Stimulated activated CD8-positive, alpha-beta memory T cell treated with anti-CD3 and anti-CD28 coated beads, Interleukin-4, amount 100 ng/mL, for 24 hours (primary cell): ENCODE data around the gene MACROD1.
A peak's percentile ranks its signal among the peaks of the same experiment; 100 is the strongest.
"Not testable (repeated sequence)": the region's sequence is repeated elsewhere in the genome, so short reads cannot be mapped to it uniquely, and the experiment has no call there.

ENCODE experiments used
- DNase-seq: peaks from one replicate; pipeline ENCODE4 v3.0.0-alpha.2; 2020; ENCODE audit warnings: low read depth

The MACROD1 gene

DNA sequence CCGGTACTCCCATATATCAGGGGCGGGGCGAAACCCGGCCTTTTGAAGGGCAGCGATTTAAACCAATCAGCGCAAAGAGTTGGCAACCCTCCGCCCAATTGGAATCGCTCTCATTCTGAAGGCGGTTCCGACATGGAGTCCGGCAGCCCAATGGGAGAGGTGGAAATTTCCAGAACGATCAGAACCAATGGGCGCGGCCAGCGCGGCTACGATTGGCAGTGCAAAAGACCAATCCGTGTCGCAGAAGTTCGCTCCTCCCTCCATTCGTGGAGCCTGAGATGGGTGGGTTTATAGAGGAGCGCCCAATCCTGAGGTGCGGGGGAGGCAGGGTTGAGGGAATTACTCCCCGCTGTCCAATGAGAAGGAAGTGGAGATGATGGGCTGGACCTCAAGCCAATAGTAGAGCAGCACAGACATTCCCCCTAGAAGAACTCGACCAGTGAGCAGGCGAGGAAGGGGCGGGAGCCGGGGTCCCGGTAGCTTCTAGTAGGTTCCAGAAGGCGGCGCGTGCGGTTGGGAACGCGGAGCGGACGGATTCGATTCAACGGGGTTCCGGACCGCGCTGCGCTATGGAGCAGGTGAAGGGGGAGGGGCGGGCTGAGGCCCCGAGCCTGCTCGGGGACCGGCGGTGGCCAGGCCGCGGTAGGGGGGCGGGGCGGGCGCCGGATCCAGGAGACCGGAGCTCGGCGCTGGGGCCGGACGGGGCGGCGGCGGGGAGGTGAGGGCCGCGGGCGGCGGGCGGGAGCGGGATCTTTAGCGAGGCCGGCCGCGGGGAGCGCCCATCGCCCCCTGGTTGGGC, 20.0 kb upstream of the MACROD1 start, which contains the start of gene STIP1:
Gene STIP1 (plus strand): TSS at position 479 of the 799 bp plus-strand sequence. CDS start 91 bp downstream, at position 570.
- peak; percentile 99 for DNase-seq

DNA sequence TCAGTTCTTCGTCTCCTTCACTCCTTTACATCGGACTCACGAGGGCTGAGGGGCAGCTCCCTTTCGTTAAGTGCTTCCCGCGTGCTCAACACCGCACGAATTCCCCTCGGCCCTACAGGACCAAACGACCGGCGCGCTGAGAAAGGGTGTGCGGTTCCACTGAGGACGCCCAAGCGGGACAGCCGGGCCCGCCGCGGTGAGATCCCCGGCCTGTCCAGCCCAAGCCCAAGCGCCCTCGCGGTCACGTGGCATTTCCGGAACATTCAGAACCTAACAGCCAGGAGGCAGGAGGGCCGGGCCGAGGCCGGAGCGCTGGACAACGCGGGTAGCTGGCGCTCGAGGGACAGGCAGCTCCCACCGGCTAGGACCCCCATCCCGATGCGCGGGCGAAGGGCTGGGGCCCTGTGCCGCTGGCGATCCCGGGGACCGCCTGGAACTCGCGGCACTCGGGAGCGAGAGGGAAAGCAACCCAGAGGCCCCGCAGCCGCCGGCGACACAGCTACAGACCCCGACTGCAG, 19.3 kb upstream of the MACROD1 start:
- DNase-seq = no peak

DNA sequence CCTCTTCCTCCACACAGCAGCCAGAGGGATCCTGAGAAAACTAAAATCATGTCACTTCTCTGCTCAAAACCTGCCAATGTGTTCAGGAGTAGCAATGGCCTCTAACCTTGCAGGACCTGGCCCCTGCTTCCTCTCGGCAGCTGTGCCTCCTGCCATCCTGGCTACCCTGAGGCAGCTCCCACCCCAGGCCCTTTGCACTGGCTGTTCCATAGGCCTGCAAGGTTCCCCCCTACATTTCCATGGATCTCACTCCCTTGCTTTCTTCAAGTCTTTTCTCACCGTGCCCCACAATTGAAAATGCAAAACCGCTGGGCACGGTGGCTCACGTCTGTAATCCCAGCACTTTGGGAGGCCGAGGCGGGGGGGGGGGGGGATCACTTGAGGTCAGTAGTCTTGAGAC, 18.0 kb upstream of the MACROD1 start:
- no peak for DNase-seq

DNA sequence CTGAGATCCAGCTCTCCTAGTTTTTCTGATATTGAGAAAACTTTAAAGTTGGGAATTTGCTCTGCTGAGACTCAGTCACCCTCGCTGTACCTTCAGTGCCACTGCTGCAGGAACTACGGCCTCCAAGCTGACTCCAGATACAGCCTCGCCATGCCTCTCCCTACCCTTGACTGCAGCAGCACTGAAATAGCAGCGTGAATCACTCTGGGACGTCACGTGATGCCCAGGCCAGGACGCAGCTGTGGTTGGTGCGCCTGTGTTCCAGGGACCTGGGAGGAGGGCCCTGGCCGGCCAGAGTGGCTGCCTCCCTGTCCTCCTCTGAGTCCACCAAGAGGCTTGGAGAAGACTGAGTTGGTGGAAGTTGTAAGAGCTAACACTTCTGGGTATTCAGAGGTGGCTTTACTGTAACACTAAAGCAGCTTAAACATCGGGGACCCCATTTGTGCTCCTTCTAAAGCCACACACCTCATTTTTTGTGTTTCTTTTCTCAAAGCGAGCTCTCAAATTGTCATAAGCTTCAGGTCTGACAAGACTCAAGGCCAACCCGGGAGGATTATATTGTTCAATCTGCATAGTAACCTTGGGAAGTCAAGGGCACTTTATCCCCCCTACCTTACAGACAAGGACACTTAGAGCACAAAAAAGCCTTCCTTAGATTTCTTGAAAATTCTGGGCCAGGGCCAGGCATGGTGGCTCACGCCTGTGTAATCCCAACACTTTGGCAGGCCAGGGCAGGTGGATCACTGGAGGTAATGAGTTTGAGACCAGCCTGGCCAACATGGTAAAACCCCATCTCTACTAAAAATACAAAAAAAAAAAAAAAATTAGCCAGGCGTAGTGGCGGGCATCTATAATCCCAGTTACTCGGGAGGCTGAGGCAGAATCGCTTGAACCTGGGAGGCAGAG, 15.8 kb upstream of the MACROD1 start:
- DNase-seq = no peak

DNA sequence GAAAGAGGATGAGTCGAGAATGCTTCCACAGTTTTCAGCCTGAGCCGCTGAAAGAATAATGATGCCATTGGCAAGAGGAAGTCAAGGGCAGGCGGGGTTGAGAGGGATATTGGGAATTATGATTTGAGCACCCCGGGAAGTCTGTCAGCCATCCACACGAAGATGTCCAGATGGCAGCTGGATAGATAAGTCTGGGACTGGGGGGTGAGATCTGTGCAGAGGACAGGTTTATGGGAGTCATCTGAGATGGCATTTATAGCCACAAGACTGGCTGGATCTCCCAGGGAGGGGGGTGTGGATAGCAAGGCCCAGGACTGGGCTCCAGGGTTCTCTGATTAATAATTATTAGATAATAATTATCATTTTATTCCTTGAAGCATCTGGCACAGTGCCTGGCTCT, 15.0 kb upstream of the MACROD1 start:
- no peak for DNase-seq

DNA sequence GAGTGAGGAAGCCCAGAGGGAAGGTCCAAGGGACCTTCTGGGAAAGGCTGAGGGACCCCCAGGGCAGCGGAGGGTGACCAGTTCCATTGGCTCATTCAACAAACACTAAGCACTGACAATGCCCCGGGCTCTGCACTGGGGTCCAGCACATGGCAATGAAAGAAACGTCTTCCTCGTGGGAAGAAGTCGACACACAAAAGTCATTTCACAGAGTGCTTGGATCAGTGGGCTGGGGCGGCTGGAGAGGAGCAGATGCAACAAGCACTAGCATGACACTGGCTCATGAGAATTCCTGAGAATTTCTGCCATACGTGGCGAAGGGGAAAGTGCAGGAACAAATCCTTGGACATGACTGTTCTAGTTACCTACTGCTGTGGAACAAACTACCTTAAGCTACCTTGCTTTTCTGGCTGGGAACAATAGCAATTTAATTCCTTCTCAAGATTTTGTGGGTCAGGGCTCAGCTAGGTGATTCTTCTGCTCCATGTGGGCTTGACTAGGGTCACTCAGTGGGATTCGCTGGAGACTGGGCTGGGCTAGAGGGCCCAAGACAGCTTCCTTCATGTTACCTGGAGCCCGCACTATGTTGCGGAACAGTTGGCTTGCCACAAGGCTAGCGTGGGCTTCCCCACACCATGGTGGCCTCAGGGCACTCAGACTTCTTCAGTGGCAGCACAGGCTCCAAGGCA, 13.2 kb upstream of the MACROD1 start:
- no peak for DNase-seq

DNA sequence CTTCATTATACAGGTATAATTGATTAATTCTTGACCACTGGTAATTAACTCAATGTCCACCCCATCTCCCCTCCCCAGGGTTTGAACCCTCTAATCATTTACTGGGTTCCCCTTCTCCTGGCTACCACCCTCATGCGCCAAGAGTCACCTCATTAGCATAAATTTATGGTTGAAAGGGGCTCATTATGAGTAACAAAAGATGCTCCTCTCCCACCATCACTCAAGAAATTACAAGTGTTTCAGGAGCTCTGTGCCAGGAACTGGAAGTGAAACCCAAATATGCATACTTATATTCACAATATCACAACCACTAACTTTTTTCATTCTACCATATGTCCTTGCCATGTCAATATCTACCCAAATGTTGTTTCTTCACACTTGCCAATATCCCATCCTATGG, 12.3 kb upstream of the MACROD1 start:
- DNase-seq = no peak

DNA sequence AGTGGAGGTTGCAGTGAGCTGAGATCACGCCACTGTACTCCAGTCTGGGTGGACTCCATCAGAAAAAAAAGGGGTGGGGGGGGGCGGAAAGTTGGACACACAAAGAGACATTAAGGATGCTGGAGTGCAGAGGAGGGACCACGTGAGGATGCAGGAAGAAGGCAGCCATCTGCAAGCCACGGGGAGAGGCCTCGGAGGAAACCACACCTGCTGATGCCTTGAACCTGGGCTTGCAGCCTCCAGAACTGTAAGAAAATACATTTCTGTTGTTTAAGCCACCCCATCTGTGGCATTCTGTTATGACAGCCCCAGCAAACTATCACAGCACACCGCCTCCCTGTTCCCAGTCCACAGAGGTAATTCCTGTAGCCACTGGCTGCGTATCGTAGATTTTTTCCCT, 10.8 kb upstream of the MACROD1 start:
- no peak for DNase-seq

DNA sequence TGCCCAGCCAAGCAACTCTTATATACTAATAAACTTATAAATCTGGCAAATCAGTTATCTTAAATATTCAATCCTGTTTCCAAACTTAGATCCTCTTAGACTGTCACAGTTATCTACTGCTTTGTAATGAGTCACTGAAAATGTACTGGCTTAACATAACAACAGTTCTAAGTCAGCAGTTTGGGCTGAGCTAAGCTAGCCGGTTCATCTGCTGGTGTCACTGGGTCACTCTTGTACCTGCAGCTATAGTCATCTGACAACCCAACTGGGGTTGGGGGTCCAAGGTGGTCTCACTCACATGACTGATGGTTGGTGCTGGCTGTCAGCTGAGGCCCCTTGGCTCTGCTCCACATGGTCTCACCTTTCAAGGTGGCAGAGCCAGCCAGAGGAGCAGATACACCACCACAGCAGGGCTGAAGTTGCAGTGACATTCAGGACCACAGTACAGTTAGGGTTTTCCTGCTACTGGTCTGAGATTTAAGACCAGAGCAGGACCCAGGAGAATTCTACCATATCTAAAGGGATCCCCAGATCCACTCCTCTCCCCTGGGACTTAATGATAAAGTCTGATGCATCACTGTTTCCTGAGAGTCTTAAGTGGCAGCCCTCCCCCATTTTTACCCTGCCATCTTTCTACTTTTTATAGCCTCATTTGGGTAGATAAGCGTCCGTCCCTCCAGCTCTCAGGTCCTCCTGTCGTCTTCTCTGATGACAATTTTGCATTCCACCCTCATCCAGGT, 7.9 kb upstream of the MACROD1 start:
- DNase-seq = no peak

DNA sequence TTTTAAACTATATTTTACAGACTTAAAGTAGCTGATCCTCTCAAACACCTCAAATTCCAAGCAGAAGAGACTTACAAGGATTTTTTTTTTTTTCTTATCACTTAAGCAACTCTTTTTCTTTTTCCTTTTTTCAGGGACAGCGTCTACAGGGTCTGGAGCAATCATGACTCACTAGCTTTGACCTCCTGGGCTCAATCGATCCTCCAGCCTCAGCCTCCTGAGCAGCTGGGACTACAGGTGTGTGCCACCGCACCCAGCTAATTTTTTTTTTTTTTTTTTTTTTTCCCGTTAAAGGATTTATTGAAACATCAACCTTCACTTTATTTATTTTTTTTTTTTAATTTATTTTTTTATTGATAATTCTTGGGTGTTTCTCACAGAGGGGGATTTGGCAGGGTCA, 4.5 kb upstream of the MACROD1 start:
- no peak for DNase-seq

DNA sequence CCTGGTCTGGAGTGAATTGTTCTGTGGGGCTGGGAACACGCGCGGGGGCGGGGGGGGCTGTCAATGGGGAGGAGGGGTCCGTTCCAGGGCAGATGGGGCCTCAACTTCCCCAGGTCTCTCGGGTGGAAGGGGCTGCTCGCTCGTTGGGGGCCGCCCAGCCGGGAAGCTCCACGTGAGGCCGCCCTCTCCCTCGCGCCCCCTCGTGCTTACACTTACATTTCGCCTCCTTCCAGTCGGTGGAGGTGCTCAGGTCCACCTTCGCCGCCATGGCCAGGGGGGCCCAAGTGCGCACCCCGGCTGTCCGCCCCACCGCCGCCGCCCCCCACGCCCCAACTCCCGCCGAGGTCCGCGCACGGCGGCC, 452 bp downstream of the MACROD1 start:
- DNase-seq = no peak

DNA sequence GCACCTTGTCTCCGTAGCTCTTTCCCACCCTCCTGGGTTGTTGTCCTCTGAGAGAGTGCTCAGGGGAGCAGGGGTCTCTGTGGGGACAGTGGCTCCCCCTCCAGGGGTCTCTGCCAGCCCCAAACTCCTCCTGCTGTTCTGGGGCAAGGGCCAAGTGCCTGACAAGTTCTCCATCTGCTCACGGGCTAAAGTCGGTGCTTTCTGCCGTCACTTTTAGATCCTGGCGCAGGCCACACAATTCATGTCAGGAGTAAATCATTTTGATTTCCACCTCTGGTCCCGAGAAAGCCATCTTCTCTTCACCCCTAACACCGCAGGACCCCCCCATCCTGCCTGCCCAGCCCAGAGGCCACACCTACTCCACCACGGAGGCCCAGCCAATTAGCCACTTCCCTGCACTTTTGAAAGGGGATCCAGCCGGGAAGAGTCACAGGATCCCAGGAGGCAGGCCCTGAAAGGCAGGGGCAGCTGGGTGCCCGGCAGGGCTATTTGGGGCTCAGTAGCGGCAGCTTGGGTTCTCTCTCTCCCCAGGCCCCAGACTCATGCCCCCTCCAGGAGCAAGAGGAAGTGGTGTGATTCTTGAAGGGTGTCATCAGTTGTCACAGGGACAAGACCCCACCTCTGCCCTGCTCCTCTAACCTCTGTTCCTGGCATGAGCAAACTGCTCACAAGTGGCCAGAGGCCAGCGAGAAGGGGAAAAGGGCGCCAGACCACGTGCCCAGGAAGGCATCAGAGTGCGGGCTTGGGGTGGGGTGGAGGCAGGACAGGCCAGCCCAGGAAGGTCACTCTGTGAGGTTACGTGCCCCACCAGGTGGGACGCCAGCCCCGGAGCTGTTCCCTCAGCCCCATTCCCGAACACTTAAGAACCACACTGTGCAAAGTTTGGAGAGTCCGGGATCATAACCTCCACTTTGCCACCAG, 1.3 kb downstream of the MACROD1 start:
- DNase-seq = no peak

DNA sequence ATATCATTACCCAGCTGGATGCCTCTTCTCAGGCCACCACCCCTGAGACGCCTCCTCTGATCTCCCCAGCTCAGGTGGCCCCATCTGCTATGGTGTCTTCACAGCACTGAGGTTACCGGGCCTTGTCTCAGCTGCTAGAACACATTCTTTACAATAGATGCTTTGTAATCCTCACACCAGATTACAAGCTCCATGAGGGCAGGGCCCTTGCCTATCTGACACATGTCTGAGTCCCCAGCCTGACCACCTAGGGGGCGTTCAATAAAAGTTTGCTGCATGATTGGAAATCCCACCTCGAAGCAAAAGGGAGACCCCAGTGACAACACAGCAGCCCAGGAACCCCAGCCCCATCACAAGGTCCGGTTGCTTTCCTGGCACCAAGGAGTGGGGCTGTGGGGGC, 2.0 kb downstream of the MACROD1 start:
- no peak for DNase-seq

DNA sequence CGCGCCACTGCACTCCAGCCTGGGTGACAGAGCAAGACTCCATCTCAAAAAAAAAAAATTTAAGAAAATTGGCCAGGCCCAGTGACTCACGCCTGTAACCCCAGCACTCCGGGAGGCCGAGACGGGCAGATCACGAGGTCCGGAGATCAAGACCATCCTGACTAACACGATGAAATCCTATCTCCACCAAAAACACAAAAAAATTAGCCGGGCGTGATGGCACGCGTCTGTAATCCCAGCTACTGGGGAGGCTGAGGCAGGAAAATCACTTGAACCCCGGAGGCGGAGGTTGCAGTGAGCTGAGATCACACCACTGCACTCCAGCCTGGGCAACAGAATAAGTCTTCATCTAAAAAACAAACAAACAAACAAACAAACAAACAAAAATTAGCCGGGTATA, 3.1 kb downstream of the MACROD1 start:
- not testable (repeated sequence) for DNase-seq

DNA sequence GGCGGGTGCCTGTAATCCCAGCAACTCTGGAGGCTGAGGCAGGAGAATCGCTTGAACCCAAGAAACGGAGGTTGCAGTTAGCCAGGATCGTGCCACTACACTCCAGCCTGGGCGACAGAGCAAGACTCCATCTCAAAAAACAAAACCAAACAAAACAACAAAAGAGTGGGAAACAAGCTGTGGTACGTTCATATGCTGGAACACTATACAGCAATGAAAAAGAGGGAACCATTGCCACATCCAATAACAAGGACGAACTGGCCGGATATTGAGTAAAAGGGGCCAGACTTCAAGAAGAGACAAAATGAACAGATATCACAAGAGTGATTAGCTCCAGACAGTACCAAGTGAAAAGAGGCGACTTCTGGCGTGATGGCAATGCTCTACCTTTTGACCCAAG, 4.9 kb downstream of the MACROD1 start:
- no peak for DNase-seq

DNA sequence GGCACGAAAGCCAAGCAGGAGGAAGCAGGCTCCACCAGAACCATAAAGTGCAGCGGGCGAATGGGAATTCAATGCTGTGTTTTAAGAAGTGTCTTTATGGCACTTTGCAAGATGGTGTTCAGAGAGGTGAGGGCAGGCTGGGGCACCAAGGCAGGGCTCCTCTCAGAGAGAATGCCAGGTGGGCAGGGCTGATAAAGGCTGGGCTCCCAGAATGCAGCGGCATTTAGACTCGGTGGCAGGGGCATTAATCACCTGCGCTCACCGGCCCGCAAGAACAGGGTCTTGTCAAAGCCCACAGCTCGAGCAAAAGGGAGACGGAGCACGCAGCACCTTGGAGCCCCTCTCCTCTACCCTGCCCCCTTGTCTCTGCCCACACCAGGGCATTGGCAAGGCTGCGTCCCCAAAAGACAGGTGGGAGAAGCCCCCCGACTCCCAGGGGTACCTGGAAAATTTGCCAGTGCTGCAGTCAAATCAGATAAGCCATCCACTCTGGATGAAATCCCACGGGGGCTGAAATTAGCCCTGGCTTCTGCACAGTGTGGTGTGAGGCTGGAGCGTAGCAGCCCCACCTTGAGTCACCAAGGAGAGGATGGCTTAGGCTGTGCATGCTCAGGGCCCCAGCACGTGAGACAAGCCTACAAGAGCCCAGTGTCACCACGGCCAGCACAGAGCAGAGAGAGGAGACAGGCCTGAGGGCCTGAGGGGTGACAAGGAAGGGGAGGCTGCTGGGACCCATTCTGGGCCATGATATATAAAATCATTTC, 8.1 kb downstream of the MACROD1 start:
- no peak for DNase-seq

DNA sequence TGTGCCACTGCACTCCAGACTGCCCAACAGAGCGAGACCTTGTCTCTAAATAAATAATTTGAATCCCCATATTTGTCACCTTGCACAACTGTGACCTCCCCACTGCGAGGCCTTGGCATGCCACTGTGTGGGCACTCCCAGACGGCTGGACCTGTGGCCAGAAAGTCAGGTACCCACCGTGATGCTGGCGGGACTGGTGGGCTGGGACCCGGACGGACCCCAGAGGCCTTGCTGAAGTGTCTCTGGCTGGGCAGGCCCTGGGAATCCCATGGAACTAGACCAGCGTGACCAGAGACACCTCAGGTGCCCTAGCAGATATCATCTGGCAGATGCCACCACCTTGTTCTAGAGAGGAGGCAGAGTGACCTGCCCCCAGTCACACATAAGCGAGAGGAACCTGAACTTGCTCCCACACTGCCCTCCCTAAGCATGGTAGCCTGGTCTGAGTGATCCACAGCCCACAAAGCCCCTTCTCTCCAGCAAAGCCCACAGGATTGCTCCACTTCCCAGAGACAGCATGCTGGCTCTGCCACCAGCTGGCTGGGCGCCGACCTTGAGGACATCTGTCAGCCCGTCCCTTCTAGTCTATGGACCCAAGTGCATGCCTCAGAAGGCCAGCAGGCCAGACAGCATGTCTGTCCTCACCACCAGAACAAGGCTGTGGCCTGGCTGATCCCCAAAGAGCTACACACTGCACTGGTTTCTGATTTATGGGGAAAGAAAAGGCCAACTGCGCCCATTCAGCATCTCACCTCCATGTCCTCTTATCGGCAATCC, 9.5 kb downstream of the MACROD1 start:
- no peak for DNase-seq

DNA sequence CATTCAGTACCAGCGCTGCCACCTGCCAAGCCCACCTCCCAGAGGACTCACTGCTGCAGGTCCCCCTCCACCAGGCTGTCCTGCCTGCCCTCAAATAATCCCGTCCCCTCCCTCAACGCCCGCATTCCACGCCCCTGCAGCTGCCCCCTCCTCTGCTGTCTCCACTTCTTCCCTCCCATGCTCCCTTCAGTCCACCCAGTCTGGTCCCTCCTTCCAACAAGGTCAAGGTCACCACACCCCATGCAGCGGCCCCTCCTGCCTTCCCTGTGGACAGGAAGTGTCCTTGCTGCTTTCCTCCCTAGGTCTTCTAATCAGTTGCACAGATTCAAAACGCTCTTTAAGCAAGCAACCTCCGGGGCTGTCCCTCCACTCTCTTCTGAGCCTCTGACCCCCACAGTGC, 12.1 kb downstream of the MACROD1 start:
- no peak for DNase-seq
